ENCODE data around the gene TACC2. TPM values are rescaled to one million over a fixed set of nuclear protein-coding genes. Genes with fewer than 3 reads are reported as not detected.
"Not testable (repeated sequence)": the region's sequence is repeated elsewhere in the genome, so short reads cannot be mapped to it uniquely, and the experiment has no call there.

Gene TACC2
- total and polyA plus RNA-seq, 5 donors from 2014 or later: not detected

DNA sequence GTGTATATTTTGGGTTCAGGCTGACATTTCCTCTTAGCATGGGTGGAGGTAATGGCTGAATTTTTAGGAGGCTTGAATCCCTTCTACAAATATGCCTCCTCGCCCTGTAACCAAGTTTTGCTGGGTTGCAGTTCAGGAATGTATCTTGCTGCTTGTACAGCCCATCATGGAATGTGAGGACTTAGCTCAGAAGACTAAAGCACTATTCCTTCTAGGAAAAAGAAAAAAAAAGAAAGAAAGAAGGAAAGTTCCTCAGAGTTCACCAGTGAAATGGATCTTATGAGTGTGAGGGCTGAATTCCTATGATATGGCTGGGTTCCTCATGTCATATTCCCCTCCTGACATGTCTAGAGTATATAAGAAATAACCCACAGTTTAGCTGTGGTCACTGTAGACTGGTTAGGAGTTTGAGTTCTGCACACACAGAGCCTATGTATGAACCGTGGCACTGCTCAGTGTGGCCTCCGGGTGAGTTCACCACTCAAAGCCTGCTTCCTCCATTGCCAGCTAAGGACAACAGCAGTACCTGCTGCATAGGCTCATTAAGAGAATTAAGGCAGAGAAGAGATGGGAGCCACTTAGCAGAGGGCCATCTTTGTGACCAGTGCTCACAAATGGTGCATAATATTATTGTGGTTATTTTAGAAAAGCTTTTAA lies 114.0 kb downstream of the TACC2 start:
- H3K27ac ChIP-seq (ENCODE audit: insufficient read depth, low read length, poor library complexity, severe bottlenecking): no peak overlapping the region
- no peaks in the 10 kb centered on the region for H3K4me1 Mint-ChIP-seq
- no peaks in the 10 kb centered on the region for H3K4me1 ChIP-seq (ENCODE audit: control insufficient read depth, insufficient read depth, low read length, poor library complexity, severe bottlenecking)
- no peak overlapping the region for H3K4me3 Mint-ChIP-seq
- DNase-seq: no peak
- no peaks in the 10 kb centered on the region for H3K36me3 ChIP-seq (ENCODE audit: control insufficient read depth, insufficient read depth, low read length)
- ATAC-seq (ENCODE audit: low read depth in 2 of 2): no peak
- H3K36me3 Mint-ChIP-seq: no peaks in the 10 kb centered on the region
- no peak overlapping the region for H3K27ac Mint-ChIP-seq
- no peaks in the 10 kb centered on the region for H3K9me3 Mint-ChIP-seq
- no peaks in the 10 kb centered on the region for H3K27me3 Mint-ChIP-seq
- H3K4me3 ChIP-seq (ENCODE audit: low read depth, low read length): no peak overlapping the region
- H3K9me3 ChIP-seq (ENCODE audit: control insufficient read depth in 2 of 2, low read length in 2 of 2): no peaks in the 10 kb centered on the region
- no peaks in the 10 kb centered on the region for H3K27me3 ChIP-seq (ENCODE audit: control insufficient read depth, insufficient read depth, low read length)

DNA sequence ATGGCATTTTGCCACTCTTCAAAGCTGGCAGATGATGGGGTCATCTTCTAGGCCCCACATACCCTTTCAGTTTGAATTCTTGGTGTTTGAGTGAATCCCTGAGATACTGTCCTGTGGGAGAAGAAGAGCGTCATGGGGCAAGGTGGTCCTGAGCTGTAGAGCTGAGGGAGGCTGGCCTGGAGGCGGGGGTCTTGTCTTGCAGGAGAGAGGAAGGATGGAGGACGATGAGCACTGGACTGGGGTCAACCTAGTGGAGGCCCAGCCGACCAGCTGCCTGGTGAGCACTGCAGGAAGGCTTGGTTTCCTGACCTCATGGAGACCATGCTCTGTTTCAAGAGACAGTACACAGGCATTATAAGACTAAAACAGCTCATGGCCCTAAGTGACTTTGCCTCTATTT lies 114.6 kb downstream of the TACC2 start:
- H3K9me3 ChIP-seq (ENCODE audit: control insufficient read depth in 2 of 2, low read length in 2 of 2): no peaks in the 10 kb centered on the region
- Mint-ChIP-seq H3K4me3 (no peak overlapping the region), H3K4me1 (no peaks in the 10 kb centered on the region), H3K27ac (no peak overlapping the region), H3K27me3 (no peaks in the 10 kb centered on the region), H3K36me3 (no peaks in the 10 kb centered on the region), H3K9me3 (no peaks in the 10 kb centered on the region)
- ATAC-seq (ENCODE audit: low read depth in 2 of 2) (no peak), DNase-seq (no peak)
- no peak overlapping the region for H3K27ac ChIP-seq (ENCODE audit: insufficient read depth, low read length, poor library complexity, severe bottlenecking)
- H3K27me3 ChIP-seq (ENCODE audit: control insufficient read depth, insufficient read depth, low read length): no peaks in the 10 kb centered on the region
- H3K4me1 ChIP-seq (ENCODE audit: control insufficient read depth, insufficient read depth, low read length, poor library complexity, severe bottlenecking): no peaks in the 10 kb centered on the region
- no peak overlapping the region for H3K4me3 ChIP-seq (ENCODE audit: low read depth, low read length)
- H3K36me3 ChIP-seq (ENCODE audit: control insufficient read depth, insufficient read depth, low read length): no peaks in the 10 kb centered on the region

DNA sequence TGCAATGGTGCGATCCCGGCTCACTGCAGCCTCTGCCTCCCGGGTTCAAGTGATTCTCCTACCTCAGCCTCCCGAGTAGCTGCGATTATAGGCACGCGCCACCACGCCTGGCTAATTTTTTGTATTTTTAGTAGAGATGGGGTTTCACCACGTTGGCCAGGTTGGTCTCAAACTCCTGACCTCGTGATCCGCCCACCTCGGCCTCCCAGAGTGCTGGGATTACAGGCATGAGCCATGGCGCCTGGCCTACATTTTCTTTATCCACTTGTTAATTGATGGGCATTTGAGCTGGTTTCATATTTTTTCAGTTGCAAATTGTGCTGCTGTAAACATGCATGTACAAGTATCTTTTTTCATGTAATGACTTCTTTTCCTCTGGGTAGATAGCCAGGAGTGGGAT lies 119.8 kb downstream of the TACC2 start:
- H3K27me3 ChIP-seq (ENCODE audit: control insufficient read depth, insufficient read depth, low read length); H3K9me3 ChIP-seq (ENCODE audit: control insufficient read depth in 2 of 2, low read length in 2 of 2); H3K4me1 Mint-ChIP-seq; H3K4me1 ChIP-seq (ENCODE audit: control insufficient read depth, insufficient read depth, low read length, poor library complexity, severe bottlenecking); ATAC-seq (ENCODE audit: low read depth in 2 of 2); DNase-seq; H3K36me3 Mint-ChIP-seq; H3K4me3 Mint-ChIP-seq; H3K4me3 ChIP-seq (ENCODE audit: low read depth, low read length); H3K27ac Mint-ChIP-seq; H3K9me3 Mint-ChIP-seq; H3K36me3 ChIP-seq (ENCODE audit: control insufficient read depth, insufficient read depth, low read length); H3K27ac ChIP-seq (ENCODE audit: insufficient read depth, low read length, poor library complexity, severe bottlenecking): not testable (repeated sequence)
- H3K27me3 Mint-ChIP-seq: peaks cover 18% of the 10 kb centered on the region

DNA sequence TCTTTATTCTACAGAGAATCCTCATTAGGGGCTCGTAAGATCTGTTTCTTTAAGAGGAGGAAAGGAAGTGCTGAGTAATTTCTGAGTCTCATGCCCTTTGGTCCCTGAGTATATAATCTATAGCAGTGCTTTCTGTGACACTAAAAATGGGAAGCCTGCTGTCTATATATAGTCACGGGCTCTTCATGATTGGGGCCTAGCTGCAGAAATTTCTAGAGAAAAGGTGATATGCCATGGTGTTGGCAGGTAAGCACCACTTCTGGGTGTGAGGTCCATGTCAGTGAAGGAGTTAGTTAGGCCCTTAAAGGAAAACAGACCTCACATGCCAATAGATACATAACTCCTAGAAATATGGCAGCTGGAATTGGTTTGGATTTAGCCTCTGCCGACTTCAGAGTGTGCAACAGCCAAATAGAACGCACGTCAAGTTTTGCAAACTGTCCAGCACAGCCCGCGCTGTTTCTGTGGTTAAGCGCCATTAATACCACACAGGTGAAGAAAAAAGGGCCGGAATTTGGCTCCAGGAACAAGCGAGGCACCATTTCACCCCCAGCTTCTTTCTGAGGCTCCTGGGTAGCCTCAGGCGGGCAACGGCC lies 123.2 kb downstream of the TACC2 start:
- H3K27ac ChIP-seq (ENCODE audit: insufficient read depth, low read length, poor library complexity, severe bottlenecking): no peak overlapping the region
- Mint-ChIP-seq H3K4me3 (no peak overlapping the region), H3K27me3 (peaks cover 42% of the 10 kb centered on the region), H3K4me1 (peaks cover 0 to 6% (median 2%) of the 10 kb centered on the region in 4 donors), H3K27ac (no peak overlapping the region), H3K36me3 (no peaks in the 10 kb centered on the region), H3K9me3 (peaks cover 0 to 1% (median 0%) of the 10 kb centered on the region in 7 donors)
- no peaks in the 10 kb centered on the region for H3K36me3 ChIP-seq (ENCODE audit: control insufficient read depth, insufficient read depth, low read length)
- H3K4me1 ChIP-seq (ENCODE audit: control insufficient read depth, insufficient read depth, low read length, poor library complexity, severe bottlenecking): no peaks in the 10 kb centered on the region
- ATAC-seq (ENCODE audit: low read depth in 2 of 2) (no peak), DNase-seq (no peak)
- H3K9me3 ChIP-seq (ENCODE audit: control insufficient read depth in 2 of 2, low read length in 2 of 2): no peaks in the 10 kb centered on the region
- H3K27me3 ChIP-seq (ENCODE audit: control insufficient read depth, insufficient read depth, low read length): peaks cover 7% of the 10 kb centered on the region
- no peak overlapping the region for H3K4me3 ChIP-seq (ENCODE audit: low read depth, low read length)

DNA sequence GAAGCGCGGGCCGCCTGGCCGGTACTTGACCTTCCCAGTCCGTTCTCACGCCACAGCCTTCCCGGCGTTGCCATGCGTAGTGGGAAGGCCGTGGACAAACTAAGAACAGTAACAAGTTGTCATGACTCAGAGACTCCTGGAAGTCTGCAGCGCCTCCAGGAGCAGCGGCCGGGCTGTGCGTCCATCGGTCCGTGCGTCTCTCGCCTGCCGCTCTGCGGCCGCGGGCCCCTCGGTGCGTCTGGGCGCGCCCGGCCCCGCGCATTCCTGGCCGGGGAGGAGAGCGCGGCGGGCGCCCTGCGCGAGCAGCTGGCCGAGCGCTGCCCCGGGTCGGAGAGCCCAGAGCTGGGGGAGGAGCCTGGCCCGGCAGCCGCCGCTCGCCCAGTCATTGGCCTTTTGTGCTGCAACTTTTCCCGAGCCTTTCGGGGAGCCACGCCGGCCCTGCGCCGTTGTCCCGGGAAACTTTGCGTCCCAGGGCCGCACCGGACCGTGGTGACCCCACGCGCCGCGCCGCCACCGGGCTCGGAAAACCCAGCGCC lies 123.7 kb downstream of the TACC2 start:
- no peak overlapping the region for H3K4me3 Mint-ChIP-seq
- no peak for DNase-seq
- H3K27me3 ChIP-seq (ENCODE audit: control insufficient read depth, insufficient read depth, low read length): peaks cover 7% of the 10 kb centered on the region
- no peaks in the 10 kb centered on the region for H3K4me1 ChIP-seq (ENCODE audit: control insufficient read depth, insufficient read depth, low read length, poor library complexity, severe bottlenecking)
- H3K27ac Mint-ChIP-seq: no peak overlapping the region
- H3K36me3 Mint-ChIP-seq: no peaks in the 10 kb centered on the region
- ATAC-seq (ENCODE audit: low read depth in 2 of 2): no peak
- peaks cover 0 to 6% (median 2%) of the 10 kb centered on the region in 4 donors for H3K4me1 Mint-ChIP-seq
- H3K9me3 Mint-ChIP-seq: peaks cover 0 to 1% (median 0%) of the 10 kb centered on the region in 7 donors
- no peaks in the 10 kb centered on the region for H3K9me3 ChIP-seq (ENCODE audit: control insufficient read depth in 2 of 2, low read length in 2 of 2)
- H3K36me3 ChIP-seq (ENCODE audit: control insufficient read depth, insufficient read depth, low read length): no peaks in the 10 kb centered on the region
- H3K27me3 Mint-ChIP-seq: peaks cover 42% of the 10 kb centered on the region
- no peak overlapping the region for H3K4me3 ChIP-seq (ENCODE audit: low read depth, low read length)
- H3K27ac ChIP-seq (ENCODE audit: insufficient read depth, low read length, poor library complexity, severe bottlenecking): no peak overlapping the region

DNA sequence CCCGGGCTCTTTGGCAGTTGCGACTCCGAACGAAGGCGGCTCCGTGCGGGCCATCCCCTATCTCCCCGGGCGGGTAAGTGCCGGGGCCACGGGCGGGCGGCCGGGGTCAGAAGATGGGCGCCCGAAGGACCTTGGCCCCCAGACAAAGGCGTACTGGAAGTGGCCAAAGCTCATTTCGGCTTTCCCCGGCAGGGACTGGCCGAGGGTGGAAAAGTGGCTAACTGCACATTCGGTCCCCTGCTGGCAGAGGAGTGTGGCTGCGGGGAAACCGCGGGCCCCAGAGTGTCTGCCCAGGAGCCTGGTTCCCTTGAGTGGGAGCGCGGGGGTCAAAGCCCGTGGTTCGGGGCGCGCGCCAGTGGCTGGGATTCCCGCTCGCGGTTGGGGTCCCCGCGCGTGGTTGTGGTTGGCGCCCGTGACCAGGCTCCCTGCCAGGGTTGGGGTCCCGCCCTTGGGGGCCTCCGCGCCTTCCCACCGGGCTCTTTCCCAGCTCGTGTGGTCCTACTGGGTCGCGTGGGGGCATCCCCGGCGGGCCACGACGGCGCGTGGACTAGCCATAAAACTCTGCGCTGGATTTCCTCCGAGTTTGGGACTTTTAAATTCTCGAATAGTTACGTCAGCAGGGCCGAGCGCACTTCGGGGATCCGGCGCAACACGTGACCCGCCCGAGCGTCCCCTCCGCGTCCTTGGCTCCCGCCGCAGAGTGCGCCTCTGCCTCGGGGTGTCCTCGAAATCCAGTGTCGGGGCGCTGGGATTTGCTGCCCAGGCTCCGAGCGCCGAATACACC lies 124.4 kb downstream of the TACC2 start:
- peaks cover 7% of the 10 kb centered on the region for H3K27me3 ChIP-seq (ENCODE audit: control insufficient read depth, insufficient read depth, low read length)
- ATAC-seq (ENCODE audit: low read depth in 2 of 2) (no peak), DNase-seq (no peak)
- Mint-ChIP-seq H3K27me3 (peaks cover 42% of the 10 kb centered on the region), H3K9me3 (peaks cover 0 to 1% (median 0%) of the 10 kb centered on the region in 7 donors), H3K27ac (no peak overlapping the region), H3K4me3 (no peak overlapping the region), H3K36me3 (no peaks in the 10 kb centered on the region), H3K4me1 (peaks cover 0 to 6% (median 2%) of the 10 kb centered on the region in 4 donors)
- H3K4me1 ChIP-seq (ENCODE audit: control insufficient read depth, insufficient read depth, low read length, poor library complexity, severe bottlenecking): no peaks in the 10 kb centered on the region
- no peaks in the 10 kb centered on the region for H3K36me3 ChIP-seq (ENCODE audit: control insufficient read depth, insufficient read depth, low read length)
- no peaks in the 10 kb centered on the region for H3K9me3 ChIP-seq (ENCODE audit: control insufficient read depth in 2 of 2, low read length in 2 of 2)
- H3K27ac ChIP-seq (ENCODE audit: insufficient read depth, low read length, poor library complexity, severe bottlenecking): no peak overlapping the region
- H3K4me3 ChIP-seq (ENCODE audit: low read depth, low read length): no peak overlapping the region

DNA sequence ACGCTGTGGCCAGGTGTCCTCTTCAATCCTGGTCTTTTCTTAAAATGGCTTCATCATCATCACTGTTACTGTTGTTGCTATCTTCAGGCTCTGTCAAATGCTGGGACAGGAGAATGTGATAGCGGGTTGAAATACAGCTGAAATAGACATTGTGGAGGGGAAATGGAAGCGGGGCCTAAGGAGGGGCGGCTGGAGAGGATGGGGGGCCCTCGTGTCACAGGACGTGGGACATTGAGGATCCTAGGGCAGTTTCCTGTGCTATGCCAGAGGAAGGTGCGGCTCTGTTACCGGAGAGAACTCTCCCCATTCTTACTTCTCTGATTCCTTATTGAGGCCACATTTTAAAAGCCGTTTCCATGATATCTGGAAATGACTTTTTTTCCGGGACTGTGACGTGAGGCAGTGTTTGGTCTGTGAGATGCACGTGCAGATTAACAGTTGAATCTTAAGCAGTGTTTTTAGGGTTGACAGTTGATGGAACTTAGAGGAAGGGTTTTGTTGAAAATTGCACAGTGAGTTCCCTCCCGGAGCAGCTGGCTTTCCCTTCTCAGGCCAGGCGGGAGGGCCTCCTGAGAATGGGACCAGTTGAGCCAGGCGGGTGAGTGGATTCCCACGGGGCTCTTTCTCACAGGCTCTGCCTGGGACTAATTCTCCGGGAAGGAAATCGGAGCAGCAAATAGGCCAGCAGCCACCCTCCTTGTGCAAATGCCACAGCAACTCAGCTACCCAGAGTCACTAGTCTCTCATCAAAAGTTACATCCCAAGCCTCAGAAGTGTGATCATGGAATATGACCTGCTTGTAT lies 125.2 kb downstream of the TACC2 start:
- no peak overlapping the region for H3K27ac ChIP-seq (ENCODE audit: insufficient read depth, low read length, poor library complexity, severe bottlenecking)
- Mint-ChIP-seq H3K4me3 (peak overlapping the region in 1 of 4 donors; percentile 16), H3K27me3 (peaks cover 44% of the 10 kb centered on the region), H3K36me3 (no peaks in the 10 kb centered on the region), H3K27ac (no peak overlapping the region), H3K4me1 (peaks cover 0 to 6% (median 2%) of the 10 kb centered on the region in 4 donors), H3K9me3 (peaks cover 0 to 1% (median 0%) of the 10 kb centered on the region in 7 donors)
- ATAC-seq (ENCODE audit: low read depth in 2 of 2) (no peak), DNase-seq (no peak)
- no peaks in the 10 kb centered on the region for H3K9me3 ChIP-seq (ENCODE audit: control insufficient read depth in 2 of 2, low read length in 2 of 2)
- no peak overlapping the region for H3K4me3 ChIP-seq (ENCODE audit: low read depth, low read length)
- peaks cover 7% of the 10 kb centered on the region for H3K27me3 ChIP-seq (ENCODE audit: control insufficient read depth, insufficient read depth, low read length)
- H3K4me1 ChIP-seq (ENCODE audit: control insufficient read depth, insufficient read depth, low read length, poor library complexity, severe bottlenecking): no peaks in the 10 kb centered on the region
- no peaks in the 10 kb centered on the region for H3K36me3 ChIP-seq (ENCODE audit: control insufficient read depth, insufficient read depth, low read length)
